H1 (cell line): Measurements from ENCODE around the gene TTC27. TPM values are rescaled to one million over a fixed set of nuclear protein-coding genes. Genes with fewer than 3 reads are reported as not detected.

Experiments used
- CTCF ChIA-PET: fragments of 300-600 bp; sonication (Branson Sonifier 250); formaldehyde crosslinking; loops from one replicate; lab custom pipeline; 2021; ENCODE audit not compliant: partially characterized antibody; lab: Charles Lee
- POLR2A ChIA-PET: fragments of 300-600 bp; sonication (Branson Sonifier 250); formaldehyde crosslinking; loops from one replicate; lab custom pipeline; 2021; ENCODE audit warnings: inconsistent platforms; ENCODE audit not compliant: partially characterized antibody; lab: Charles Lee
- DNase-seq, 2 experiments: peaks; one replicate each; pipeline versions ENCODE4 v3.0.0 to v3.0.0-alpha.2; 2010 to 2022; ENCODE audit warnings: low spot score in 2 of 2, low read depth in 1 of 2, mixed read lengths in 1 of 2
- FAIRE-seq: peaks from 2 replicates; lab custom pipeline; 2011; peaks lifted over from hg19 to GRCh38; lab: Jason Lieb, UNC
- H2AFZ ChIP-seq: 2 replicates; pipeline ENCODE4 v1.8.1; 2012; ENCODE audit warnings: low read length, inconsistent platforms
- H2AK5ac ChIP-seq: 2 replicates; pipeline ENCODE4 v1.6.1; 2013; ENCODE audit warnings: low read depth, low read length
- H2BK120ac ChIP-seq: replicated peaks from 2 replicates; pipeline ENCODE3; 2013; ENCODE audit warnings: low read depth, low read length, inconsistent platforms
- H2BK12ac ChIP-seq: 2 replicates; pipeline ENCODE4 v1.6.1; 2013; ENCODE audit warnings: low read depth, low read length
- H2BK15ac ChIP-seq: 2 replicates; pipeline ENCODE4 v1.6.1; 2013; ENCODE audit warnings: low read length
- H2BK20ac ChIP-seq: 2 replicates; pipeline ENCODE4 v1.6.1; 2013; ENCODE audit warnings: low read length
- H2BK5ac ChIP-seq: 2 replicates; pipeline ENCODE4 v1.6.1; 2013; ENCODE audit warnings: low read depth, low read length
- H3K14ac ChIP-seq: 2 replicates; pipeline ENCODE4 v1.6.1; 2013; ENCODE audit warnings: inconsistent platforms; ENCODE audit not compliant: insufficient read length
- H3K18ac ChIP-seq: 2 replicates; pipeline ENCODE4 v1.6.1; 2013; ENCODE audit warnings: low read length; ENCODE audit errors: extremely low read depth
- H3K23ac ChIP-seq: 2 replicates; pipeline ENCODE4 v1.6.1; 2013; ENCODE audit warnings: inconsistent platforms; ENCODE audit not compliant: insufficient read length
- H3K23me2 ChIP-seq: 2 replicates; pipeline ENCODE4 v1.6.1; 2013; ENCODE audit warnings: low read depth, low read length
- H3K27ac ChIP-seq: 2 replicates; pipeline ENCODE4 v1.6.1; 2011; ENCODE audit warnings: low read depth, low read length, inconsistent platforms
- H3K27me3 ChIP-seq, 4 experiments: replicated peaks in 1 of 4; 1 replicate in 1 of 4; 2 replicates in 3 of 4; pipeline versions ENCODE4 v1.6.1 to v1.8.1; 2011 to 2013; ENCODE audit warnings: low read length in 3 of 4, mild to moderate bottlenecking in 3 of 4, inconsistent platforms in 2 of 4, mixed read lengths in 2 of 4, moderate library complexity in 1 of 4; ENCODE audit not compliant: control insufficient read depth in 3 of 4, insufficient read depth in 3 of 4; ENCODE audit errors: extremely low read depth in 1 of 4
- H3K36me3 ChIP-seq, 4 experiments: 2 replicates each; pipeline versions ENCODE4 v1.6.1 to v1.8.1; 2011 to 2013; ENCODE audit warnings: mild to moderate bottlenecking in 4 of 4, low read length in 3 of 4, moderate library complexity in 2 of 4, control low read depth in 1 of 4, inconsistent platforms in 1 of 4; ENCODE audit not compliant: insufficient read depth in 4 of 4, control insufficient read depth in 2 of 4
- H3K4ac ChIP-seq: replicated peaks from 2 replicates; pipeline ENCODE3; 2013; ENCODE audit warnings: low read length, low read depth, mixed read lengths, inconsistent platforms; ENCODE audit not compliant: insufficient read length
- H3K4me1 ChIP-seq, 4 experiments: replicated peaks in 1 of 4; 1 replicate in 1 of 4; 2 replicates in 3 of 4; pipeline versions ENCODE4 v1.6.1 to v1.8.1; 2011 to 2013; ENCODE audit warnings: low read length in 3 of 4, inconsistent platforms in 2 of 4, mixed read lengths in 1 of 4; ENCODE audit not compliant: insufficient read depth in 4 of 4, control insufficient read depth in 3 of 4
- H3K4me2 ChIP-seq, 2 experiments: 2 replicates each; pipeline versions ENCODE4 v1.6.1 to v1.8.1; 2011 to 2013; ENCODE audit warnings: low read depth in 2 of 2, low read length in 2 of 2, control low read depth in 1 of 2, inconsistent platforms in 1 of 2, mild to moderate bottlenecking in 1 of 2; ENCODE audit not compliant: insufficient read depth in 1 of 2
- H3K4me3 ChIP-seq, 4 experiments: fragments of 200-600, 300-600 bp in 1 of 4; sonication (generic), shearing (Covaris generic), sonication (Bioruptor Twin) in 1 of 4; 2 replicates each; pipeline versions ENCODE4 v1.5.1 to v1.8.1; 2011 to 2016; ENCODE audit warnings: low read length in 4 of 4, low read depth in 3 of 4, control low read depth in 2 of 4, inconsistent platforms in 2 of 4, mild to moderate bottlenecking in 2 of 4, mixed read lengths in 1 of 4, moderate library complexity in 1 of 4; ENCODE audit not compliant: insufficient read depth in 2 of 4; ENCODE audit errors: extremely low read depth in 1 of 4
- H3K56ac ChIP-seq: replicated peaks from 2 replicates; pipeline ENCODE3; 2013; ENCODE audit warnings: low read depth, mild to moderate bottlenecking, mixed read lengths, low read length, inconsistent platforms; ENCODE audit not compliant: insufficient read length
- H3K79me1 ChIP-seq: 2 replicates; pipeline ENCODE4 v1.6.1; 2013; ENCODE audit warnings: low read depth, low read length, control low read depth
- H3K79me2 ChIP-seq, 2 experiments: 2 replicates each; pipeline versions ENCODE4 v1.6.1 to v1.8.1; 2012 to 2013; ENCODE audit warnings: low read length in 2 of 2, mild to moderate bottlenecking in 2 of 2, inconsistent platforms in 1 of 2; ENCODE audit not compliant: insufficient read depth in 2 of 2, control insufficient read depth in 1 of 2
- H3K9ac ChIP-seq, 4 experiments: replicated peaks in 1 of 4; 1 replicate in 1 of 4; 2 replicates in 3 of 4; pipeline versions ENCODE4 v1.6.1 to v1.8.1; 2011 to 2013; ENCODE audit warnings: low read depth in 3 of 4, low read length in 3 of 4, control low read depth in 2 of 4, mild to moderate bottlenecking in 2 of 4, moderate library complexity in 2 of 4, inconsistent platforms in 1 of 4; ENCODE audit errors: extremely low read depth in 1 of 4
- H3K9me3 ChIP-seq, 2 experiments: 2 replicates each; pipeline versions ENCODE4 v1.6.1 to v1.8.1; 2012 to 2013; ENCODE audit warnings: mild to moderate bottlenecking in 2 of 2, moderate library complexity in 2 of 2, control low read depth in 1 of 2, inconsistent platforms in 1 of 2, low read depth in 1 of 2, low read length in 1 of 2, mixed read lengths in 1 of 2; ENCODE audit not compliant: insufficient read depth in 2 of 2
- H4K20me1 ChIP-seq, 2 experiments: replicated peaks in 1 of 2; 2 replicates each; pipeline versions ENCODE3 to v1.8.1; 2011 to 2013; ENCODE audit warnings: inconsistent platforms in 2 of 2, low read length in 2 of 2, mild to moderate bottlenecking in 1 of 2; ENCODE audit not compliant: insufficient read depth in 2 of 2, control insufficient read depth in 1 of 2
- H4K5ac ChIP-seq: 2 replicates; pipeline ENCODE4 v1.6.1; 2013; ENCODE audit warnings: low read length, low read depth, mixed read lengths, inconsistent platforms; ENCODE audit not compliant: insufficient read length
- H4K8ac ChIP-seq: 2 replicates; pipeline ENCODE4 v1.8.0; 2013; ENCODE audit warnings: mild to moderate bottlenecking, moderate library complexity, low read length, inconsistent platforms; ENCODE audit not compliant: insufficient read depth; ENCODE audit errors: extremely low read depth
- H4K91ac ChIP-seq: replicated peaks from 2 replicates; pipeline ENCODE3; 2013; ENCODE audit warnings: low read length, mixed read lengths, inconsistent platforms; ENCODE audit not compliant: insufficient read length
- CREB1 ChIP-seq: IDR thresholded peaks from 2 replicates; pipeline ENCODE4 v1.6.1; 2012; ENCODE audit warnings: inconsistent platforms
- CTCF ChIP-seq, 3 experiments: IDR thresholded peaks; 1 replicate in 2 of 3; 2 replicates in 1 of 3; pipeline versions ENCODE4 v1.5.1 to v1.6.1; 2011; ENCODE audit warnings: low read length in 3 of 3, mild to moderate bottlenecking in 3 of 3, inconsistent platforms in 2 of 3, low read depth in 1 of 3, moderate library complexity in 1 of 3; ENCODE audit not compliant: insufficient read depth in 1 of 3; ENCODE audit errors: control extremely low read depth in 1 of 3
- MAFK ChIP-seq: IDR thresholded peaks from 2 replicates; pipeline ENCODE4 v1.6.1; 2012; ENCODE audit warnings: low read depth, mild to moderate bottlenecking, improper control_type of control experiment, low read length
- WGBS, 2 experiments: shearing (Covaris generic) in 1 of 2; methylation state at CpG; one replicate each; pipeline versions ENCODE4 v1.1.6 to v1.1.7; 2013 to 2015; ENCODE audit warnings: low lambda C conversion rate in 2 of 2, mixed read lengths in 2 of 2, inconsistent platforms in 1 of 2, low coverage in 1 of 2, missing lambda C conversion rate in 1 of 2; ENCODE audit not compliant: insufficient replicate concordance in 2 of 2, insufficient coverage in 1 of 2, insufficient read length in 1 of 2; ENCODE audit errors: extremely low coverage in 1 of 2, missing lambda C conversion rate in 1 of 2; 5-methylcytosine and 5-hydroxymethylcytosine counted together
- polyA plus RNA-seq, 7 experiments: library from polyadenylated mRNA; depleted of rRNA in 3 of 7; stranded (reverse) in 5 of 7; unstranded in 2 of 7; fragments of >200 nt in 5 of 7; fragments of 200-250 nt in 2 of 7; gene quantifications; 1 replicate in 5 of 7; 2 replicates in 1 of 7; 4 replicates in 1 of 7; pipeline versions ENCODE4 v1.2.1 to v1.2.3, GENCODE V29; 2011 to 2013; ENCODE audit warnings: missing spikeins in 2 of 7, mixed read lengths in 2 of 7
- total RNA-seq: library from RNA; stranded (reverse); fragmentation: NEBNext Ultra II Directional; extraction: Animal tissue kit (Norgen Biotek cat#: 25700); gene quantifications from 2 replicates; pipeline ENCODE4 v1.2.1, GENCODE V29; 2021

Gene TTC27
- total and polyA plus RNA-seq, 2 of the 8 experiments (the other 6 are each of a cell fraction or from before 2014, with no cell fraction given): 13.8 to 29.1 TPM

GRCh38 chr2:32627441-32627813 is 423 bp upstream of the TTC27 start:
- peak overlapping the region; percentile 66 for H3K27ac ChIP-seq
- H4K5ac ChIP-seq: peak overlapping the region; percentile 34
- H3K27me3 ChIP-seq: no peaks in the 10 kb centered on the region
- peak overlapping the region; percentile 98 for H2AFZ ChIP-seq
- DNase-seq (peak in 1 of 2 experiments; percentile 10), FAIRE-seq (no peak)
- H3K9me3 ChIP-seq: no peaks in the 10 kb centered on the region
- no peak overlapping the region for H3K23ac ChIP-seq
- H2BK15ac ChIP-seq: no peak overlapping the region
- no peak overlapping the region for H2BK120ac ChIP-seq
- H2AK5ac ChIP-seq: no peak overlapping the region
- H3K4ac ChIP-seq: no peak overlapping the region
- peak overlapping the region; percentile 30; the same call in 1 of the 2 replicates for H2BK5ac ChIP-seq
- WGBS, 2 experiments: 2% methylated on average over 16 of the region's 16 CpGs; no CpG with 5 or more reads in 1 of the 2 experiments
- no peak overlapping the region for H3K56ac ChIP-seq
- 0 out of 2 replicates have a peak overlapping the region, but pooled peaks have one; percentile 4 for H2BK12ac ChIP-seq
- H3K79me1 ChIP-seq: no peaks in the 10 kb centered on the region
- H2BK20ac ChIP-seq: no peak overlapping the region
- H3K14ac ChIP-seq: no peak overlapping the region
- H3K23me2 ChIP-seq: peaks cover 8% of the 10 kb centered on the region; the same call in 1 of the 2 replicates
- peak overlapping the region; percentile 39 for H4K8ac ChIP-seq
- peak overlapping the region; percentile 91 to 97 (median 92) for H3K4me3 ChIP-seq
- H3K36me3 ChIP-seq: peaks cover 0 to 3% (median 0%) of the 10 kb centered on the region in 4 experiments; a peak in 1 of 8 replicates
- H3K4me1 ChIP-seq: no peaks in the 10 kb centered on the region; a peak in 1 of 7 replicates
- CTCF ChIA-PET: interaction anchor here (0.7 to 2.3 kb wide), 3 partner anchors 12 to 48 kb away, joined by 3 to 7 read pairs (median 4); no protein-coding TSS in a partner anchor
- no peaks in the 10 kb centered on the region for H4K20me1 ChIP-seq
- peak overlapping the region in 3 of 4 experiments; percentile 60 to 87 (median 62); a peak in 6 of 7 replicates for H3K9ac ChIP-seq
- H3K79me2 ChIP-seq: peaks cover 0 to 4% of the 10 kb centered on the region in 2 experiments; a peak in 1 of 4 replicates
- POLR2A ChIA-PET: interaction anchor here (0.8 to 2.0 kb wide), 3 partner anchors 8 to 71 kb away, joined by 3 to 5 read pairs (median 5); no protein-coding TSS in a partner anchor
- H3K18ac ChIP-seq: peak overlapping the region; percentile 42; the same call in 1 of the 2 replicates
- peak overlapping the region; percentile 92 to 95 for H3K4me2 ChIP-seq
- TF ChIP-seq CREB1: peak; percentile 59
- TF ChIP-seq MAFK: no peak
- TF ChIP-seq CTCF (IDR thresholded peaks at IDR 0.05; ENCODE audit: control extremely low read depth in 1 of 3, insufficient read depth in 1 of 3, low read depth in 1 of 3, low read length in 3 of 3): peak in 1 of 3 experiments; percentile 29; a peak in 1 of 4 replicates
- no peak overlapping the region for H4K91ac ChIP-seq
